Measurements from ENCODE around the gene KCNK1. TPM values are rescaled to one million over a fixed set of nuclear protein-coding genes. Genes with fewer than 3 reads are reported as not detected.

KCNK1 gene
- total and polyA plus RNA-seq, 2 of the 4 experiments (the other 2 are of a cell fraction): 0.90 to 1.6 TPM

GRCh38 chr1:233620065-233620464 is 6.2 kb downstream of the KCNK1 start:
- BruUV-seq (replicated peaks): no TSS peak
- H4K5ac ChIP-seq (ENCODE audit: low read depth, low read length): no peak overlapping the region
- dilution Hi-C loops (cut with HindIII; ENCODE audit: low sequenced_read_pairs, unreplicated experiment): no loop called here
- H4K20me1 ChIP-seq (ENCODE audit: insufficient read depth, low read length): no peaks in the 10 kb centered on the region
- no peak overlapping the region for H3K18ac ChIP-seq (ENCODE audit: low read depth, low read length)
- no peak overlapping the region for H3K23ac ChIP-seq (ENCODE audit: low read depth, low read length)
- H3K9ac ChIP-seq (ENCODE audit: low read depth, low read length): no peak overlapping the region
- no peak overlapping the region for H3K27ac ChIP-seq (ENCODE audit: insufficient read depth, low read length)
- H3K4ac ChIP-seq (ENCODE audit: low read depth, low read length): no peak overlapping the region
- H2BK20ac ChIP-seq (ENCODE audit: low read depth, low read length): no peak overlapping the region
- no peak for ATAC-seq (ENCODE audit: low read depth)
- H4K91ac ChIP-seq (ENCODE audit: insufficient read depth, low read depth, low read length): no peak overlapping the region
- DNase-seq: no peak
- TF ChIP-seq USF2 (IDR thresholded peaks at IDR 0.05; ENCODE audit: low read depth, low read length): no peak
- TF ChIP-seq FOS (IDR thresholded peaks at IDR 0.05; ENCODE audit: low read depth, low read length): no peak
- no peak for TF ChIP-seq MAZ (IDR thresholded peaks at IDR 0.05; ENCODE audit: borderline replicate concordance, low read depth, low read length)
- TF ChIP-seq MXI1 (IDR thresholded peaks at IDR 0.05; ENCODE audit: borderline replicate concordance, low read depth, low read length): no peak
- no peak for TF ChIP-seq BHLHE40 (IDR thresholded peaks at IDR 0.05; ENCODE audit: low read depth, low read length)
- TF ChIP-seq CEBPB (IDR thresholded peaks at IDR 0.05; ENCODE audit: low read depth, low read length): no peak
- no peak for TF ChIP-seq RAD21 (IDR thresholded peaks at IDR 0.05; ENCODE audit: low read length)
- TF ChIP-seq RCOR1 (IDR thresholded peaks at IDR 0.05; ENCODE audit: insufficient replicate concordance, low read length): no peak
- no peak for TF ChIP-seq CTCF (conservative IDR thresholded peaks at IDR 0.05; ENCODE audit: low read depth, low read length)
- TF ChIP-seq RFX5 (IDR thresholded peaks at IDR 0.05; ENCODE audit: low read depth, low read length): no peak
- TF ChIP-seq SMC3 (IDR thresholded peaks at IDR 0.05; ENCODE audit: low read depth, low read length): no peak
- no peak for TF ChIP-seq CHD1 (IDR thresholded peaks at IDR 0.05; ENCODE audit: low read depth, low read length)
- no peak for TF ChIP-seq NFE2L2 (IDR thresholded peaks at IDR 0.05; ENCODE audit: low read depth, low read length)
- TF ChIP-seq MAFK (IDR thresholded peaks at IDR 0.05; ENCODE audit: low read depth, low read length): no peak
- H3K4me2 ChIP-seq (ENCODE audit: low read depth, low read length): no peak overlapping the region
- H3K4me3 ChIP-seq (ENCODE audit: insufficient read depth, low read depth, low read length): no peak overlapping the region
- no peaks in the 10 kb centered on the region for H3K36me3 ChIP-seq (ENCODE audit: control insufficient read depth, insufficient read depth, low read length)
- ChIA-PET POLR2A (ENCODE audit: unreplicated experiment) (no interaction called here), CTCF (interaction anchor here (0.7 kb wide), 1 partner anchor 15 kb away, joined by 4 read pairs; no protein-coding TSS in a partner anchor)
- no peaks in the 10 kb centered on the region for H3K9me3 ChIP-seq (ENCODE audit: control insufficient read depth, insufficient read depth, low read length)
- no peak overlapping the region for H2AK9ac ChIP-seq (replicated peaks; ENCODE audit: low read depth, low read length, poor library complexity)
- no CpG with 5 or more reads among the region's 2 CpGs for WGBS, 2 experiments (ENCODE audit: extremely low coverage in 2 of 2, insufficient read length in 1 of 2)
- H3K14ac ChIP-seq (replicated peaks; ENCODE audit: low read depth, low read length): no peak overlapping the region
- H3K4me1 ChIP-seq (ENCODE audit: control insufficient read depth, insufficient read depth, low read length): no peaks in the 10 kb centered on the region
- H2AK5ac ChIP-seq (ENCODE audit: low read depth, low read length): no peak overlapping the region
- H2BK5ac ChIP-seq (ENCODE audit: low read depth, low read length, poor library complexity, severe bottlenecking): no peak overlapping the region
- no peaks in the 10 kb centered on the region for H3K27me3 ChIP-seq (ENCODE audit: control insufficient read depth, insufficient read depth, low read length)
- intact Hi-C loops (cut with micrococcal nuclease): no loop called here
- in situ Hi-C loops (cut with MboI; ENCODE audit: low sequenced_read_pairs): no loop called here
- H3K9me1 ChIP-seq (ENCODE audit: insufficient read depth, low read length): no peaks in the 10 kb centered on the region
- peaks cover 0 to 3% of the 10 kb centered on the region in 2 experiments; a peak in 1 of 4 replicates for H3K79me1 ChIP-seq (ENCODE audit: low read depth in 1 of 2, low read length in 2 of 2)
- H2AFZ ChIP-seq (replicated peaks; ENCODE audit: low read length, poor library complexity): no peak overlapping the region
- H3K56ac ChIP-seq (ENCODE audit: extremely low read depth, insufficient read depth, low read length): no peak overlapping the region
- H4K8ac ChIP-seq (ENCODE audit: low read depth in 2 of 2, low read length in 2 of 2): no peak overlapping the region
- no peak overlapping the region for H2BK15ac ChIP-seq (ENCODE audit: low read depth, low read length)
- no peak overlapping the region for H2BK120ac ChIP-seq (ENCODE audit: low read depth, low read length)

Measured in IMR-90 (cell line).